WTC11 (cell line): ENCODE results near the gene PPP1CB.

ENCODE experiments used
- CREB1 ChIP-seq: sonication (generic); formaldehyde crosslinking; IDR thresholded peaks from 2 replicates; pipeline ENCODE4 v1.8.0; 2023; ENCODE audit warnings: mild to moderate bottlenecking, missing genetic modification reagents
- CTCF ChIP-seq: fragments of 200-600 bp; IDR thresholded peaks from 2 replicates; pipeline ENCODE4 v1.8.0; 2022; ENCODE audit warnings: antibody characterized with exemption
- MAX ChIP-seq: sonication (generic); formaldehyde crosslinking; IDR thresholded peaks from 2 replicates; pipeline ENCODE4 v1.8.0; 2022; ENCODE audit warnings: mild to moderate bottlenecking, missing genetic modification reagents
- NFYB ChIP-seq: sonication (generic); formaldehyde crosslinking; conservative IDR thresholded peaks from 2 replicates; pipeline ENCODE4 v1.8.0; 2022; ENCODE audit warnings: low read depth, missing genetic modification reagents
- NR1H2 ChIP-seq: sonication (generic); formaldehyde crosslinking; IDR thresholded peaks from 2 replicates; pipeline ENCODE4 v1.9.0; 2021; ENCODE audit warnings: mild to moderate bottlenecking, moderate library complexity, missing genetic modification reagents
- USF2 ChIP-seq: sonication (generic); formaldehyde crosslinking; IDR thresholded peaks from 2 replicates; pipeline ENCODE4 v1.8.1; 2023; ENCODE audit warnings: mild to moderate bottlenecking, missing genetic modification reagents, moderate library complexity
- TF ChIP-seq, protein P1 (sequence below): sonication (generic); formaldehyde crosslinking; IDR thresholded peaks from 2 replicates; pipeline ENCODE4 v1.8.1; 2023; ENCODE audit warnings: mild to moderate bottlenecking, missing genetic modification reagents

- TF ChIP-seq CTCF = no peak
- no peak for TF ChIP-seq NFYB (CRISPR knock-in tag)
- TF ChIP-seq NR1H2 (CRISPR knock-in tag) = no peak
- TF ChIP-seq, protein P1, sequence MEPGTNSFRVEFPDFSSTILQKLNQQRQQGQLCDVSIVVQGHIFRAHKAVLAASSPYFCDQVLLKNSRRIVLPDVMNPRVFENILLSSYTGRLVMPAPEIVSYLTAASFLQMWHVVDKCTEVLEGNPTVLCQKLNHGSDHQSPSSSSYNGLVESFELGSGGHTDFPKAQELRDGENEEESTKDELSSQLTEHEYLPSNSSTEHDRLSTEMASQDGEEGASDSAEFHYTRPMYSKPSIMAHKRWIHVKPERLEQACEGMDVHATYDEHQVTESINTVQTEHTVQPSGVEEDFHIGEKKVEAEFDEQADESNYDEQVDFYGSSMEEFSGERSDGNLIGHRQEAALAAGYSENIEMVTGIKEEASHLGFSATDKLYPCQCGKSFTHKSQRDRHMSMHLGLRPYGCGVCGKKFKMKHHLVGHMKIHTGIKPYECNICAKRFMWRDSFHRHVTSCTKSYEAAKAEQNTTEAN = no peak
- TF ChIP-seq MAX (CRISPR knock-in tag) = no peak
- TF ChIP-seq CREB1 (CRISPR knock-in tag) = no peak
- TF ChIP-seq USF2 (CRISPR knock-in tag) = no peak
Measured at GRCh38 chr2:28749526-28749925, 2.1 kb upstream of the PPP1CB start.
